ENCODE data around the gene NUCB2.

The NUCB2 gene

DNA sequence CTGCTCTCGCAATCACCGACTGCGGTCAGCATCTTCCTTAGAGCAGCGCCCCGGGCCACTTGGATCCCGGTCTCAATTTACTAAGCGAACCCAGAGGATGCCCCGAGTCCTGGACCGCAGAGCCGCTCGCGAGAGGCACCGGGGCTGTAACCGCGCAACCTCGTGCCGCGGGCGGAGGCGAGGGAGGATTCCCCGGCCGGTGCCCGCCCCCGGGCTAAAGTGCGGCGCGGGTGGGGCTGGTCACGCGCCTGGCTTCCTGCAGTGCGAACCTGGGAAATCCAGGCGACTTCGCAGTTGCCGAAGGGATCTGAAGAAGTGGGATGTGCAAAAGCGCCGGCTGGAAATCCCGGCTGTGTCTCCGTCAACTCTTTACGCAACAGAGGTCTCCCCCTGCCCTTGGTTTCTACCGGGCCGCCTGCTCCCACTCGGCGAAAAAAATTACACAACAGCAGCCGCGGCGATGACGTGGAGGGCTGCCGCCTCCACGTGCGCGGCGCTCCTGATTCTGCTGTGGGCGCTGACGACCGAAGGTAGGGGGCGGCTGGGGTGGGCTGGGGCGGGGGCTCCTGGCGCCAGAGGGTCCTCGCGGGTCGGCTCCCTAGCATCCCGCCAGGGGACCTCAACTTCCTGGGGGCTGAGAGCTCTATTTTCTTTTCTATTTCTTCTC, 75.1 kb downstream of the NUCB2 start, which contains the start of gene NCR3LG1:
TSS of gene NCR3LG1 (plus strand) at position 291 of the 667 bp plus-strand sequence. CDS start at position 461, 170 bp downstream.
- H3K4me3 ChIP-seq (ENCODE audit: low read depth, low read length) = peak within 1 kb of the TSS; percentile 40
- TF ChIP-seq, protein P1, sequence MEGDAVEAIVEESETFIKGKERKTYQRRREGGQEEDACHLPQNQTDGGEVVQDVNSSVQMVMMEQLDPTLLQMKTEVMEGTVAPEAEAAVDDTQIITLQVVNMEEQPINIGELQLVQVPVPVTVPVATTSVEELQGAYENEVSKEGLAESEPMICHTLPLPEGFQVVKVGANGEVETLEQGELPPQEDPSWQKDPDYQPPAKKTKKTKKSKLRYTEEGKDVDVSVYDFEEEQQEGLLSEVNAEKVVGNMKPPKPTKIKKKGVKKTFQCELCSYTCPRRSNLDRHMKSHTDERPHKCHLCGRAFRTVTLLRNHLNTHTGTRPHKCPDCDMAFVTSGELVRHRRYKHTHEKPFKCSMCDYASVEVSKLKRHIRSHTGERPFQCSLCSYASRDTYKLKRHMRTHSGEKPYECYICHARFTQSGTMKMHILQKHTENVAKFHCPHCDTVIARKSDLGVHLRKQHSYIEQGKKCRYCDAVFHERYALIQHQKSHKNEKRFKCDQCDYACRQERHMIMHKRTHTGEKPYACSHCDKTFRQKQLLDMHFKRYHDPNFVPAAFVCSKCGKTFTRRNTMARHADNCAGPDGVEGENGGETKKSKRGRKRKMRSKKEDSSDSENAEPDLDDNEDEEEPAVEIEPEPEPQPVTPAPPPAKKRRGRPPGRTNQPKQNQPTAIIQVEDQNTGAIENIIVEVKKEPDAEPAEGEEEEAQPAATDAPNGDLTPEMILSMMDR (IDR thresholded peaks at IDR 0.05; ENCODE audit: borderline replicate concordance, insufficient read depth, low read depth, low read length) = no peak

- peak overlapping the region; percentile 55 for H3K4me3 ChIP-seq (ENCODE audit: low read depth, low read length)
- TF ChIP-seq, protein P1 (IDR thresholded peaks at IDR 0.05; ENCODE audit: borderline replicate concordance, insufficient read depth, low read depth, low read length) = no peak
Measured at GRCh38 chr11:17352950-17353820, 76.6 kb downstream of the NUCB2 start.

DNA sequence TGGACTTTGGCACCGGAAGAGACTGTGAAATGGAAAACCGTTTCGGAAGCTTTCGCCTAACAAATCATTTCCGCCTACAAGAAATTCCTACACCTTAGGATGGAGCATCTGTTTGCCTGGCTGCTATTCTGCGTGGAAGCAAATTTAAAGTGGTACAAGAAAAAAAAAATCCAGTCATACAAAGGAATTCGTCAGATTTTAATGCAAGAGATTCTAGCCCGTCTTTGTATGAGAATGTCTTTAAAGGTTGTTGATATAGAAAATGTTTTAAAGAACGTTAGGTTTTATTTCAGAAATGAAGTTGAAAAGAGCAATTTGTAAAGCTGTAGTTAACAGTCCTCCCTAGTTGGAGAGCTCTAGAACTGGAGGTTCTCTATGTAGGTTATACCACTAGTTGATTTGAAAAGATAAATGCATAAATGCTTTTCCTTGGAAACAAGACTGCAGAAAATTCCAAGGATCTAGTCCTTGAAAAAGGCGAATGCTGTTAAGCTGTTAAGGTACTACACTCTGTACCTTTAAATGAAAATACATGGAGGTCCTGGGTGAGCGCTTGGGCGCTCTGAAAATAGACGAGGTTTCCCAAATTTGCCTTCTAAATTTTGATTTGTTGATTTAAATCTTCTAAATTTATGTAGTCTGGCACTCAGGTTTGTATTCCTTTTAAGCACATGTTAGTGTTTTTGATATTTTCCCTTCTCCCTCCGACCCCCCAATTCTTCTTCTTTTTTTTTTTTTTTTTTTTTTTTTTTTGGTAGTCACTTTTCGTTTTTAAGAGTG, 77.5 kb downstream of the NUCB2 start:
- TF ChIP-seq, protein P1 (IDR thresholded peaks at IDR 0.05; ENCODE audit: borderline replicate concordance, insufficient read depth, low read depth, low read length) = no peak

DNA sequence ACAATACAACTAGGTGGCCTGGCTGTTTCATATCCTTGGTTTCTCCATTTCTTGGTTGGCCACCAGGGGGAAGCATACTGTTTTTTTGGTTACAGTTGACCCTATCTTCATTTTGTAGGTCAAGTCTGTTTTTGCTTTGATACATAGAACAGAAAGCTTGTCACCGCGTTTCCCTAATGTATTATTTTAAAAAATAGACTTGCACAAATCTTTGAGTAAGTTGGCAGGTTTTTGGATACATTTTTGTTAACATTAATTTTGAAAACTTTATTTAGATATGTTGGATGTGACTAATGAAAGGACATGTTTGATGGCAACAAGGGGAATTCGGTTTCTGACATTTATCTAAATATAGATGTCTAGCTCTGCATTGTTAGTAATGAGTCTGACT, 78.1 kb downstream of the NUCB2 start:
- H3K4me3 ChIP-seq (ENCODE audit: low read depth, low read length) = no peak overlapping the region
- TF ChIP-seq, protein P1 (IDR thresholded peaks at IDR 0.05; ENCODE audit: borderline replicate concordance, insufficient read depth, low read depth, low read length) = peak; percentile 41; the same call in 1 of the 2 replicates

More for the DNA sequence above, 77.5 kb downstream of the NUCB2 start:
- H3K4me3 ChIP-seq (ENCODE audit: low read depth, low read length) = peak overlapping the region; percentile 55

DNA sequence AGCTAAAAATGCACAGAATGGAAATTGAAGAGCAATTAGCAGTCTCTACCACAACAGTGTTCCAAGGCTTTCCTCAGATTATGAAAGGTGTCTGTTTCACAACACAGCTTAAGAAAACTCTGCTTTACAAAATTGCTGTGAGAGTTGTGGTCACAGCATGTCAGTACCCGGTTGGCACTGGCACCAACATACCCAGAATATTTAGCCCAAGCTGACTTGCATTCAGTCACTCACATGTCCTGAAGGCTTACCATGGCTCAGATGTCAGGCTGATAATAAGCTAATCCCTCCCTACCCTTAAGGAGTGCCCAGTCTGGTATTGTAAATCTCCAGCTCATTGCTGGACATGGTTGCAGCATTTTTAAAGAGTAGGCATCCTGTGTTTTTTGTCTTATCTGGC, 90.0 kb downstream of the NUCB2 start:
- TF ChIP-seq, protein P1 (IDR thresholded peaks at IDR 0.05; ENCODE audit: borderline replicate concordance, insufficient read depth, low read depth, low read length) = no peak
- no peak overlapping the region for H3K4me3 ChIP-seq (ENCODE audit: low read depth, low read length)

GRCh38 chr11:17368551-17368950, 92.0 kb downstream of the NUCB2 start:
- no peak overlapping the region for H3K4me3 ChIP-seq (ENCODE audit: low read depth, low read length)
- TF ChIP-seq, protein P1 (IDR thresholded peaks at IDR 0.05; ENCODE audit: borderline replicate concordance, insufficient read depth, low read depth, low read length) = no peak
